ENCODE results near the gene GRM2. TPM values are rescaled to one million over a fixed set of nuclear protein-coding genes. Genes with fewer than 3 reads are reported as not detected.

Gene GRM2
- total RNA-seq, 2 donors from 2014 or later = 3.9 to 7.4 TPM

DNA sequence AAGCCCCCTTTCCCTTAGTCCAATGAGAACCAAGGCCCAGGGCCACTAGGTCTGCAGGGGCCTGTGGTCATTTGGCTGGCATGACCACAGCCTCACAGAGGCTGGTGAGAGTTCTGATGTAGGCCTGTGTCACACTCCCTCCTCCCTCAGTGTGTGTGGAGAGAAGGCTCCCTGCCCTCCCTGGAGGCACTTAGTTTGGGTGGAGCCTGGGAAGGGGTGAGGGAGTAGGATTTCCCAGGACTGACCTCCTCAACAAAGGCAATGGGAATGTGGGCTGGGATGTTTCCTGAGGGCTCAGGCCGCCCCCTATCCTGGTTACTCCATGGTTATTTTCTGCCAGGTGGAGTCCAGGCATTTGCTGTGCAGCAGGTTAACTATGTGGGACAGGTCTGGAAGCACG is 28.2 kb upstream of the GRM2 start:
- H3K27ac ChIP-seq (ENCODE audit: low read depth, low read length) = no peak overlapping the region
- no peaks in the 10 kb centered on the region for H3K27me3 ChIP-seq (ENCODE audit: control insufficient read depth, insufficient read depth, low read length, poor library complexity, severe bottlenecking)
- H3K9me3 ChIP-seq (ENCODE audit: control insufficient read depth, low read length) = no peaks in the 10 kb centered on the region
- H3K27ac Mint-ChIP-seq = no peak overlapping the region
- peaks cover 8% of the 10 kb centered on the region for H3K36me3 ChIP-seq (ENCODE audit: control insufficient read depth, insufficient read depth, low read length)
- no peak overlapping the region for H3K9ac ChIP-seq (ENCODE audit: extremely low read depth, low read length, poor library complexity, severe bottlenecking)
- H3K36me3 Mint-ChIP-seq (ENCODE audit: low read depth) = peaks cover 9% of the 10 kb centered on the region
- no peak for TF ChIP-seq CTCF (conservative IDR thresholded peaks at IDR 0.05)
- H3K4me3 Mint-ChIP-seq = no peak overlapping the region
- WGBS, 2 experiments (ENCODE audit: insufficient coverage in 1 of 2, insufficient read length in 1 of 2) = 82 to 83% methylated on average over 2 of the region's 2 CpGs
- H3K4me1 Mint-ChIP-seq = peaks cover 11% of the 10 kb centered on the region
- no peaks in the 10 kb centered on the region for H3K4me1 ChIP-seq (ENCODE audit: control insufficient read depth, insufficient read depth, low read length)
- H3K27me3 Mint-ChIP-seq (ENCODE audit: insufficient read depth) = no peaks in the 10 kb centered on the region
- H3K9me3 Mint-ChIP-seq = no peaks in the 10 kb centered on the region
- DNase-seq = peak; percentile 55
- no peak overlapping the region for H3K4me3 ChIP-seq (ENCODE audit: low read length)

DNA sequence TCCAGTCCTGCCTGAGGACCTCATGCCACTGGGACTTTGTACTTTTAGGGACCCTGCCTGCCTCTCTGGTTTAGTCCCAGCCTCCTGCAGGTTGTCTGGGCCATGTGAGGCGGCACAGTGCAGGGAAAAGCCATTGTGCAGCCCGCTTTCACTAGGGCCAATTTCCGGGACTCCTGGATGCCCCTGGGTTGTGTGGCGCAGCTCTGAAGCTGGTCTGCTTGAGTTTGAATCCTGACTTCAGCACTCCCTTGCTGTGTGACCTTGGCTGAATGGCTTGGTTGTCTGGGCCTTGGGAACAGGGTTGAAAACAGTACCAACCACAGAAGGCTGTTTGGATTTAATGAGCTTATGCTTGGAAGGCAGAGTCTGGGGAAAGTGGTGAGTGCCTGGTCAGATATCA is 27.6 kb upstream of the GRM2 start:
- no peak for DNase-seq
- no peak for TF ChIP-seq CTCF (conservative IDR thresholded peaks at IDR 0.05)
- Mint-ChIP-seq H3K36me3 (ENCODE audit: low read depth) (peaks cover 9% of the 10 kb centered on the region), H3K27ac (no peak overlapping the region), H3K9me3 (no peaks in the 10 kb centered on the region), H3K4me1 (peaks cover 11% of the 10 kb centered on the region), H3K4me3 (no peak overlapping the region), H3K27me3 (ENCODE audit: insufficient read depth) (no peaks in the 10 kb centered on the region)
- Histone ChIP-seq H3K4me1 (ENCODE audit: control insufficient read depth, insufficient read depth, low read length) (no peaks in the 10 kb centered on the region), H3K27me3 (ENCODE audit: control insufficient read depth, insufficient read depth, low read length, poor library complexity, severe bottlenecking) (no peaks in the 10 kb centered on the region), H3K36me3 (ENCODE audit: control insufficient read depth, insufficient read depth, low read length) (peaks cover 13% of the 10 kb centered on the region), H3K9me3 (ENCODE audit: control insufficient read depth, low read length) (no peaks in the 10 kb centered on the region), H3K4me3 (ENCODE audit: low read length) (no peak overlapping the region), H3K9ac (ENCODE audit: extremely low read depth, low read length, poor library complexity, severe bottlenecking) (no peak overlapping the region), H3K27ac (ENCODE audit: low read depth, low read length) (no peak overlapping the region)
- 92 to 93% methylated on average over 4 of the region's 4 CpGs for WGBS, 2 experiments (ENCODE audit: insufficient coverage in 1 of 2, insufficient read length in 1 of 2)

- Histone ChIP-seq H3K27ac (ENCODE audit: low read depth, low read length) (no peak overlapping the region), H3K4me3 (ENCODE audit: low read length) (no peak overlapping the region), H3K9me3 (ENCODE audit: control insufficient read depth, low read length) (no peaks in the 10 kb centered on the region), H3K36me3 (ENCODE audit: control insufficient read depth, insufficient read depth, low read length) (peaks cover 13% of the 10 kb centered on the region), H3K9ac (ENCODE audit: extremely low read depth, low read length, poor library complexity, severe bottlenecking) (no peak overlapping the region), H3K4me1 (ENCODE audit: control insufficient read depth, insufficient read depth, low read length) (no peaks in the 10 kb centered on the region), H3K27me3 (ENCODE audit: control insufficient read depth, insufficient read depth, low read length, poor library complexity, severe bottlenecking) (no peaks in the 10 kb centered on the region)
- 95 to 96% methylated on average over 3 to 7 of the region's 7 CpGs for WGBS, 2 experiments (ENCODE audit: insufficient coverage in 1 of 2, insufficient read length in 1 of 2)
- H3K4me1 Mint-ChIP-seq = peaks cover 11% of the 10 kb centered on the region
- TF ChIP-seq CTCF (conservative IDR thresholded peaks at IDR 0.05) = no peak
- H3K27me3 Mint-ChIP-seq (ENCODE audit: insufficient read depth) = no peaks in the 10 kb centered on the region
- DNase-seq = no peak
- no peaks in the 10 kb centered on the region for H3K9me3 Mint-ChIP-seq
- no peak overlapping the region for H3K4me3 Mint-ChIP-seq
- H3K27ac Mint-ChIP-seq = peak overlapping the region; percentile 61
- peaks cover 9% of the 10 kb centered on the region for H3K36me3 Mint-ChIP-seq (ENCODE audit: low read depth)
These were observed 27.1 kb upstream of the GRM2 start for GRCh38 chr3:51679777-51680176.

Measured in endodermal cell (in vitro differentiated cells).